H9 (cell line): Measurements from ENCODE around the gene HEXA. TPM values are rescaled to one million over a fixed set of nuclear protein-coding genes. Genes with fewer than 3 reads are reported as not detected.

Experiments
- DNase-seq: peaks from one replicate; pipeline ENCODE4 v3.0.0-alpha.2; 2017
- H2AFZ ChIP-seq: one replicate; pipeline ENCODE4 v1.6.1; 2013; ENCODE audit warnings: mild to moderate bottlenecking, low read length, control low read depth, moderate library complexity
- H2AK5ac ChIP-seq: 2 replicates; pipeline ENCODE4 v1.6.1; 2013; ENCODE audit warnings: low read length, control low read depth, mixed read lengths; ENCODE audit not compliant: insufficient read length
- H2BK120ac ChIP-seq: one replicate; pipeline ENCODE4 v1.6.1; 2013; ENCODE audit warnings: low read depth, mild to moderate bottlenecking, low read length, control low read depth, inconsistent platforms; ENCODE audit not compliant: poor library complexity, severe bottlenecking
- H2BK12ac ChIP-seq: 2 replicates; pipeline ENCODE4 v1.6.1; 2013; ENCODE audit warnings: low read length, control low read depth, mixed read lengths, low read depth; ENCODE audit not compliant: insufficient read length
- H2BK15ac ChIP-seq: 2 replicates; pipeline ENCODE4 v1.6.1; 2013; ENCODE audit warnings: low read depth, low read length, control low read depth
- H2BK20ac ChIP-seq: one replicate; pipeline ENCODE4 v1.6.1; 2013; ENCODE audit warnings: low read depth, mild to moderate bottlenecking, low read length, control low read depth, inconsistent platforms; ENCODE audit not compliant: poor library complexity, severe bottlenecking
- H2BK5ac ChIP-seq: 2 replicates; pipeline ENCODE4 v1.6.1; 2013; ENCODE audit warnings: low read length, control low read depth, mixed read lengths; ENCODE audit not compliant: insufficient read length
- H3K14ac ChIP-seq: 2 replicates; pipeline ENCODE4 v1.6.1; 2013; ENCODE audit warnings: low read length, control low read depth; ENCODE audit not compliant: insufficient read depth
- H3K18ac ChIP-seq: 2 replicates; pipeline ENCODE4 v1.6.1; 2013; ENCODE audit warnings: low read depth, mild to moderate bottlenecking, mixed read lengths, low read length, control low read depth; ENCODE audit not compliant: insufficient read length
- H3K23ac ChIP-seq: 2 replicates; pipeline ENCODE4 v1.6.1; 2013; ENCODE audit warnings: low read length, control low read depth, mixed read lengths, low read depth; ENCODE audit not compliant: insufficient read length
- H3K23me2 ChIP-seq: 2 replicates; pipeline ENCODE4 v1.6.1; 2013; ENCODE audit warnings: low read depth, mild to moderate bottlenecking, mixed read lengths, low read length, control low read depth; ENCODE audit not compliant: insufficient read length, poor library complexity, severe bottlenecking
- H3K27ac ChIP-seq: 2 replicates; pipeline ENCODE4 v1.5.1; 2013; ENCODE audit warnings: low read length, control low read depth, mixed read lengths, low read depth; ENCODE audit not compliant: insufficient read length
- H3K27me3 ChIP-seq: 2 replicates; pipeline ENCODE4 v1.6.1; 2013; ENCODE audit warnings: low read length, control low read depth, inconsistent platforms; ENCODE audit not compliant: insufficient read depth
- H3K4ac ChIP-seq: 2 replicates; pipeline ENCODE4 v1.6.1; 2013; ENCODE audit warnings: low read depth, mild to moderate bottlenecking, control low read depth, inconsistent platforms, low read length, moderate library complexity
- H3K4me1 ChIP-seq: 2 replicates; pipeline ENCODE4 v1.6.1; 2013; ENCODE audit warnings: low read length, control low read depth, inconsistent platforms; ENCODE audit not compliant: insufficient read depth
- H3K4me2 ChIP-seq: 2 replicates; pipeline ENCODE4 v1.6.1; 2013; ENCODE audit warnings: low read length, control low read depth, mixed read lengths; ENCODE audit not compliant: insufficient read length, insufficient read depth
- H3K56ac ChIP-seq: 2 replicates; pipeline ENCODE4 v1.6.1; 2013; ENCODE audit warnings: low read depth, mild to moderate bottlenecking, mixed read lengths, low read length, control low read depth; ENCODE audit not compliant: insufficient read length
- H3K79me1 ChIP-seq: 2 replicates; pipeline ENCODE4 v1.6.1; 2013; ENCODE audit warnings: low read depth, mild to moderate bottlenecking, moderate library complexity, low read length, control low read depth, inconsistent platforms; ENCODE audit not compliant: insufficient read depth, poor library complexity, severe bottlenecking
- H3K79me2 ChIP-seq: 2 replicates; pipeline ENCODE4 v1.6.1; 2013; ENCODE audit warnings: low read length, control low read depth, inconsistent platforms; ENCODE audit not compliant: insufficient read depth
- H3K9ac ChIP-seq: 2 replicates; pipeline ENCODE4 v1.6.1; 2013; ENCODE audit warnings: low read length, control low read depth, mixed read lengths; ENCODE audit not compliant: insufficient read length; ENCODE audit errors: extremely low read depth
- H3K9me3 ChIP-seq: one replicate; pipeline ENCODE4 v1.6.1; 2013; ENCODE audit warnings: low read depth, low read length, inconsistent platforms; ENCODE audit not compliant: control insufficient read depth
- H3T11ph ChIP-seq: one replicate; pipeline ENCODE4 v1.6.1; 2013; ENCODE audit warnings: mild to moderate bottlenecking, low read length, control low read depth, inconsistent platforms
- H4K20me1 ChIP-seq: one replicate; pipeline ENCODE4 v1.6.1; 2013; ENCODE audit not compliant: control insufficient read depth, insufficient read length, insufficient read depth
- H4K5ac ChIP-seq: 2 replicates; pipeline ENCODE4 v1.6.1; 2013; ENCODE audit warnings: low read depth, mild to moderate bottlenecking, mixed read lengths, low read length, control low read depth; ENCODE audit not compliant: insufficient read length
- H4K8ac ChIP-seq: replicated peaks from 2 replicates; pipeline ENCODE4 v1.6.1; 2013; ENCODE audit warnings: low read length, control low read depth, mixed read lengths, low read depth; ENCODE audit not compliant: insufficient read length
- H4K91ac ChIP-seq: 2 replicates; pipeline ENCODE4 v1.6.1; 2013; ENCODE audit warnings: low read depth, mild to moderate bottlenecking, moderate library complexity, mixed read lengths, low read length, control low read depth; ENCODE audit not compliant: insufficient read length
- H3K27ac Mint-ChIP-seq, 3 experiments: 2 replicates in 2 of 3; 3 replicates in 1 of 3; pipeline ENCODE4 v1.8.0; 2020 to 2021; ENCODE audit warnings: mixed read lengths in 3 of 3, mild to moderate bottlenecking in 1 of 3, moderate library complexity in 1 of 3
- H3K27me3 Mint-ChIP-seq: 2 replicates; pipeline ENCODE4 v1.8.0; 2021; ENCODE audit warnings: low read depth, mild to moderate bottlenecking, moderate library complexity, mixed read lengths
- H3K36me3 Mint-ChIP-seq, 3 experiments: 2 replicates in 2 of 3; 3 replicates in 1 of 3; pipeline ENCODE4 v1.8.0; 2020 to 2021; ENCODE audit warnings: low read depth in 3 of 3, mixed read lengths in 3 of 3; ENCODE audit not compliant: insufficient read depth in 1 of 3
- H3K4me1 Mint-ChIP-seq, 2 experiments: 2 replicates each; pipeline ENCODE4 v1.8.0; 2020; ENCODE audit warnings: mixed read lengths in 2 of 2
- H3K4me3 Mint-ChIP-seq, 2 experiments: 2 replicates in 1 of 2; 3 replicates in 1 of 2; pipeline ENCODE4 v1.8.0; 2020 to 2021; ENCODE audit warnings: mild to moderate bottlenecking in 2 of 2, mixed read lengths in 2 of 2, moderate library complexity in 1 of 2
- H3K9me3 Mint-ChIP-seq, 2 experiments: 2 replicates in 1 of 2; 3 replicates in 1 of 2; pipeline ENCODE4 v1.8.0; 2020; ENCODE audit warnings: mild to moderate bottlenecking in 2 of 2, mixed read lengths in 2 of 2, moderate library complexity in 1 of 2
- WGBS: extraction: QIAGEN DNeasy Blood & Tissue Kit; methylation state at CpG from one replicate; pipeline ENCODE4 v1.1.7; 2013; ENCODE audit warnings: missing lambda C conversion rate, low lambda C conversion rate, mixed read lengths; ENCODE audit not compliant: insufficient read length; ENCODE audit errors: extremely low coverage; 5-methylcytosine and 5-hydroxymethylcytosine counted together
- total RNA-seq: library from RNA; stranded (reverse); gene quantifications from 2 replicates; pipeline ENCODE4 v1.2.1, GENCODE V29; 2021
- TF ChIP-seq, protein P1 (sequence below): fragments of 200-600 bp; sonication (generic); conservative IDR thresholded peaks from 3 replicates; pipeline ENCODE4 v1.8.0; 2021; ENCODE audit warnings: antibody characterized with exemption, mild to moderate bottlenecking

The HEXA gene
- total RNA-seq, 1 experiment from 2014 or later, result 54.7 TPM

DNA sequence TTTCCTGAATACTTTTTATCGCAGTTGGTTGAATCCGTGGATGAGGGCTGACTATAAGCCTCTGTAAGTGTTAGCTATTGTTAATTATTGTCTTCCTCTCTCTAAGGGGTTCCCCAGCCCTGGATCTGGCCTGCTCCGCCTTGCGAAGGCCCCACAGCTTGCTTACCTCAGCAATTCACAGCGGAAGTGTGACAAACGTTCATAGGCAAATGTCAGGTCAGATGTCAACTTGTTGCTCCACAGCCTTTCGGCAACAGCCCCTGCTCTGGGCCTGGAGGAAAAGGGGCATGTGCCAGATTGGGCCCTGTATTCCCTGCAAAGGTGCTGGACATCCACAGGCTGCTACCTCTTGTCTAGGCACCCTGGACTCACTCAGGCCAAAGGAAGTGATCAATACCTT lies 30.5 kb downstream of the HEXA start:
- Histone ChIP-seq H2BK15ac (no peak overlapping the region), H3K56ac (no peak overlapping the region), H3K9ac (no peak overlapping the region), H3K27ac (no peak overlapping the region), H2BK120ac (no peak overlapping the region), H4K8ac (no peak overlapping the region), H3K4ac (no peak overlapping the region), H3T11ph (no peak overlapping the region), H3K9me3 (no peaks in the 10 kb centered on the region), H3K14ac (no peak overlapping the region), H3K27me3 (no peaks in the 10 kb centered on the region), H2AK5ac (no peak overlapping the region), H2AFZ (no peak overlapping the region), H2BK5ac (no peak overlapping the region), H3K23ac (no peak overlapping the region), H4K91ac (no peak overlapping the region), H3K79me1 (no peaks in the 10 kb centered on the region), H4K20me1 (no peaks in the 10 kb centered on the region), H3K23me2 (no peaks in the 10 kb centered on the region), H3K18ac (no peak overlapping the region), H2BK12ac (no peak overlapping the region), H2BK20ac (no peak overlapping the region), H3K4me1 (no peaks in the 10 kb centered on the region), H3K4me2 (no peak overlapping the region), H3K79me2 (no peaks in the 10 kb centered on the region), H4K5ac (no peak overlapping the region)
- H3K36me3 Mint-ChIP-seq, result peaks cover 7 to 43% (median 24%) of the 10 kb centered on the region in 3 experiments; a peak in 6 of 7 replicates
- H3K4me3 Mint-ChIP-seq, result no peak overlapping the region
- no CpG with 5 or more reads among the region's 7 CpGs for WGBS
- no peaks in the 10 kb centered on the region for H3K27me3 Mint-ChIP-seq
- H3K27ac Mint-ChIP-seq, result no peak overlapping the region
- no peaks in the 10 kb centered on the region for H3K9me3 Mint-ChIP-seq
- TF ChIP-seq, protein P1, sequence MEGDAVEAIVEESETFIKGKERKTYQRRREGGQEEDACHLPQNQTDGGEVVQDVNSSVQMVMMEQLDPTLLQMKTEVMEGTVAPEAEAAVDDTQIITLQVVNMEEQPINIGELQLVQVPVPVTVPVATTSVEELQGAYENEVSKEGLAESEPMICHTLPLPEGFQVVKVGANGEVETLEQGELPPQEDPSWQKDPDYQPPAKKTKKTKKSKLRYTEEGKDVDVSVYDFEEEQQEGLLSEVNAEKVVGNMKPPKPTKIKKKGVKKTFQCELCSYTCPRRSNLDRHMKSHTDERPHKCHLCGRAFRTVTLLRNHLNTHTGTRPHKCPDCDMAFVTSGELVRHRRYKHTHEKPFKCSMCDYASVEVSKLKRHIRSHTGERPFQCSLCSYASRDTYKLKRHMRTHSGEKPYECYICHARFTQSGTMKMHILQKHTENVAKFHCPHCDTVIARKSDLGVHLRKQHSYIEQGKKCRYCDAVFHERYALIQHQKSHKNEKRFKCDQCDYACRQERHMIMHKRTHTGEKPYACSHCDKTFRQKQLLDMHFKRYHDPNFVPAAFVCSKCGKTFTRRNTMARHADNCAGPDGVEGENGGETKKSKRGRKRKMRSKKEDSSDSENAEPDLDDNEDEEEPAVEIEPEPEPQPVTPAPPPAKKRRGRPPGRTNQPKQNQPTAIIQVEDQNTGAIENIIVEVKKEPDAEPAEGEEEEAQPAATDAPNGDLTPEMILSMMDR, result no peak
- no peak for DNase-seq
- H3K4me1 Mint-ChIP-seq, result peaks cover 7 to 10% of the 10 kb centered on the region in 2 experiments
